ENCODE data around the gene GNG11. TPM values are rescaled to one million over a fixed set of nuclear protein-coding genes. Genes with fewer than 3 reads are reported as not detected.

The GNG11 gene
- total and polyA plus RNA-seq, 2 of the 13 experiments (the other 11 are each of a cell fraction or from before 2014, with no cell fraction given): not detected

DNA sequence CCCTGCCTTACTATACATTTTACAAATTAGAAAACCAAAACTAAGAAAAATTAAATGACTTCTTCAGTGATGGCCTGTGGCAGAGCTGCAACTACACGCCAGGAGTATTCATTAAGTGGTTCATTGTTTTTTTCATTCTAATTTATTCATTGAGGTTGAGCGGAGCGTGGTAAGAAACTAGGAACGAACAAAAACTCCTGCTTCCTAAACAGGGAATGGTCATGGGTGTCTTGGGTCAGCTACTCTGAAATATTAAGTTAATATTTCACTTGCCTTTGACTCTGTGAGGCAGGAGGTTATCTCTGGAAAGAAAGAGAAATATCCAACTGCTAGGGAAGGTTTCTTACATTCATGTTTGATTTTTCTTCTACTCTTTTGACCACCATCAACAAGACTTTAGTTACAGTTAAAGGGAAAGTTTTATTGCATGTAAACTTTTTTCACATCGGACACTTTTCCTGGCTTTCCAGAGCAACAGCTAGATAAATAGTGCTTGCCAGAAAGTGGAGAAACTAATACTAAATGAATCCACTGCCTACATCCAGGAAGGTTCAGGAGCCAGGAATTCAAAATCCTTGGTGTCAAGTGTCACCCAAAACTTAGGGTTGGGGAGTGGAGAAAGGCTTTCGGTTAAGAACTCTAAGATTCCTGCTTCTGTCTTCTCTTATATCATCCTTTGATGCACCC lies 896 bp upstream of the GNG11 start:
- no peak for FAIRE-seq
- no peak overlapping the region for H3K4me3 ChIP-seq (replicated peaks in 1 of 3; ENCODE audit: insufficient read depth in 1 of 3, low read depth in 2 of 3, low read length in 3 of 3)
- DNase-seq (ENCODE audit: low spot score): no peak
- no peak overlapping the region for H2AFZ ChIP-seq (ENCODE audit: low read length)
- ChIA-PET POLR2A (no interaction called here), CTCF (ENCODE audit: low intra/inter-chr PET ratio, low total read pairs) (no interaction called here)
- ATAC-seq: no peak
- no peaks in the 10 kb centered on the region for H3K9me3 ChIP-seq (ENCODE audit: low read length)
- no peaks in the 10 kb centered on the region for H3K4me1 ChIP-seq (ENCODE audit: insufficient read depth, low read length)
- in situ Hi-C loops (cut with HindIII; ENCODE audit: extremely low pct_ligation_motif_present, low pct_unique_long_range_greater_than_20kb) (no loop called here), intact Hi-C loops (cut with micrococcal nuclease; ENCODE audit: unreplicated experiment) (no loop called here)
- no peaks in the 10 kb centered on the region for H4K20me1 ChIP-seq (ENCODE audit: insufficient read depth, low read length)
- no peak overlapping the region for H3K4me2 ChIP-seq (ENCODE audit: low read depth, low read length)
- BruUV-seq (replicated peaks): no TSS peak
- no peak overlapping the region for H3K27ac ChIP-seq (ENCODE audit: extremely low read length, insufficient read depth, low read length)
- no peaks in the 10 kb centered on the region for H3K36me3 ChIP-seq (replicated peaks in 1 of 2; ENCODE audit: control insufficient read depth in 1 of 2, insufficient read depth in 2 of 2, low read length in 2 of 2)
- no peaks in the 10 kb centered on the region for H3K79me2 ChIP-seq (ENCODE audit: insufficient read depth, low read length)
- WGBS (ENCODE audit: low lambda C conversion rate): 84% methylated on average over 6 of the region's 6 CpGs
- peaks cover 5 to 16% of the 10 kb centered on the region in 2 experiments; a peak in 4 of 5 replicates for H3K27me3 ChIP-seq (ENCODE audit: control insufficient read depth in 1 of 2, insufficient read depth in 2 of 2, low read length in 2 of 2)
- no peak overlapping the region for H3K9ac ChIP-seq (ENCODE audit: insufficient read depth, low read depth, low read length)
- no peak for TF ChIP-seq RFX3 (CRISPR knock-in tag; IDR thresholded peaks at IDR 0.05)
- TF ChIP-seq, protein P1, sequence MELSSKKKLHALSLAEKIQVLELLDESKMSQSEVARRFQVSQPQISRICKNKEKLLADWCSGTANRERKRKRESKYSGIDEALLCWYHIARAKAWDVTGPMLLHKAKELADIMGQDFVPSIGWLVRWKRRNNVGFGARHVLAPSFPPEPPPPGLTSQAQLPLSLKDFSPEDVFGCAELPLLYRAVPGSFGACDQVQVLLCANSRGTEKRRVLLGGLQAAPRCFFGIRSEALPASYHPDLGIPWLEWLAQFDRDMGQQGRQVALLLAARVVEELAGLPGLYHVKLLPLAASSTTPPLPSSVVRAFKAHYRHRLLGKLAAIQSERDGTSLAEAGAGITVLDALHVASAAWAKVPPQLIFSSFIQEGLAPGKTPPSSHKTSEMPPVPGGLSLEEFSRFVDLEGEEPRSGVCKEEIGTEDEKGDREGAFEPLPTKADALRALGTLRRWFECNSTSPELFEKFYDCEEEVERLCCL (CRISPR knock-in tag; IDR thresholded peaks at IDR 0.05; ENCODE audit: borderline replicate concordance): no peak
- TF ChIP-seq, protein P2, sequence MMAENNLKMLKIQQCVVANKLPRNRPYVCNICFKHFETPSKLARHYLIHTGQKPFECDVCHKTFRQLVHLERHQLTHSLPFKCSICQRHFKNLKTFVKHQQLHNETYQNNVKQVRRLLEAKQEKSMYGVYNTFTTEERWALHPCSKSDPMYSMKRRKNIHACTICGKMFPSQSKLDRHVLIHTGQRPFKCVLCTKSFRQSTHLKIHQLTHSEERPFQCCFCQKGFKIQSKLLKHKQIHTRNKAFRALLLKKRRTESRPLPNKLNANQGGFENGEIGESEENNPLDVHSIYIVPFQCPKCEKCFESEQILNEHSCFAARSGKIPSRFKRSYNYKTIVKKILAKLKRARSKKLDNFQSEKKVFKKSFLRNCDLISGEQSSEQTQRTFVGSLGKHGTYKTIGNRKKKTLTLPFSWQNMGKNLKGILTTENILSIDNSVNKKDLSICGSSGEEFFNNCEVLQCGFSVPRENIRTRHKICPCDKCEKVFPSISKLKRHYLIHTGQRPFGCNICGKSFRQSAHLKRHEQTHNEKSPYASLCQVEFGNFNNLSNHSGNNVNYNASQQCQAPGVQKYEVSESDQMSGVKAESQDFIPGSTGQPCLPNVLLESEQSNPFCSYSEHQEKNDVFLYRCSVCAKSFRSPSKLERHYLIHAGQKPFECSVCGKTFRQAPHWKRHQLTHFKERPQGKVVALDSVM (CRISPR knock-in tag; IDR thresholded peaks at IDR 0.05): no peak
- no peak for TF ChIP-seq ZFP62 (CRISPR knock-in tag; IDR thresholded peaks at IDR 0.05)
- TF ChIP-seq, protein P3, sequence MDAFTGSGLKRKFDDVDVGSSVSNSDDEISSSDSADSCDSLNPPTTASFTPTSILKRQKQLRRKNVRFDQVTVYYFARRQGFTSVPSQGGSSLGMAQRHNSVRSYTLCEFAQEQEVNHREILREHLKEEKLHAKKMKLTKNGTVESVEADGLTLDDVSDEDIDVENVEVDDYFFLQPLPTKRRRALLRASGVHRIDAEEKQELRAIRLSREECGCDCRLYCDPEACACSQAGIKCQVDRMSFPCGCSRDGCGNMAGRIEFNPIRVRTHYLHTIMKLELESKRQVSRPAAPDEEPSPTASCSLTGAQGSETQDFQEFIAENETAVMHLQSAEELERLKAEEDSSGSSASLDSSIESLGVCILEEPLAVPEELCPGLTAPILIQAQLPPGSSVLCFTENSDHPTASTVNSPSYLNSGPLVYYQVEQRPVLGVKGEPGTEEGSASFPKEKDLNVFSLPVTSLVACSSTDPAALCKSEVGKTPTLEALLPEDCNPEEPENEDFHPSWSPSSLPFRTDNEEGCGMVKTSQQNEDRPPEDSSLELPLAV (CRISPR knock-in tag; conservative IDR thresholded peaks at IDR 0.05; ENCODE audit: low read depth): no peak
- no peak for TF ChIP-seq ZNF430 (CRISPR knock-in tag; IDR thresholded peaks at IDR 0.05)
- TF ChIP-seq ZNF326 (CRISPR knock-in tag; IDR thresholded peaks at IDR 0.05; ENCODE audit: borderline replicate concordance): no peak
- TF ChIP-seq ZNF232 (CRISPR knock-in tag; IDR thresholded peaks at IDR 0.05; ENCODE audit: borderline replicate concordance): no peak
- TF ChIP-seq SOX13 (IDR thresholded peaks at IDR 0.05): no peak
- TF ChIP-seq SOX13 (CRISPR knock-in tag; conservative IDR thresholded peaks at IDR 0.05 in 1 of 2, IDR thresholded peaks at IDR 0.05 in 1 of 2): no peak
- TF ChIP-seq, protein P4, sequence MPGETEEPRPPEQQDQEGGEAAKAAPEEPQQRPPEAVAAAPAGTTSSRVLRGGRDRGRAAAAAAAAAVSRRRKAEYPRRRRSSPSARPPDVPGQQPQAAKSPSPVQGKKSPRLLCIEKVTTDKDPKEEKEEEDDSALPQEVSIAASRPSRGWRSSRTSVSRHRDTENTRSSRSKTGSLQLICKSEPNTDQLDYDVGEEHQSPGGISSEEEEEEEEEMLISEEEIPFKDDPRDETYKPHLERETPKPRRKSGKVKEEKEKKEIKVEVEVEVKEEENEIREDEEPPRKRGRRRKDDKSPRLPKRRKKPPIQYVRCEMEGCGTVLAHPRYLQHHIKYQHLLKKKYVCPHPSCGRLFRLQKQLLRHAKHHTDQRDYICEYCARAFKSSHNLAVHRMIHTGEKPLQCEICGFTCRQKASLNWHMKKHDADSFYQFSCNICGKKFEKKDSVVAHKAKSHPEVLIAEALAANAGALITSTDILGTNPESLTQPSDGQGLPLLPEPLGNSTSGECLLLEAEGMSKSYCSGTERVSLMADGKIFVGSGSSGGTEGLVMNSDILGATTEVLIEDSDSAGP (CRISPR knock-in tag; IDR thresholded peaks at IDR 0.05; ENCODE audit: borderline replicate concordance): no peak
